ENCODE results near the gene COL12A1. TPM values are rescaled to one million over a fixed set of nuclear protein-coding genes. Genes with fewer than 3 reads are reported as not detected.

The COL12A1 gene
- total RNA-seq = 100 to 1,000 TPM; 216 to 534 (median 359) TPM

DNA sequence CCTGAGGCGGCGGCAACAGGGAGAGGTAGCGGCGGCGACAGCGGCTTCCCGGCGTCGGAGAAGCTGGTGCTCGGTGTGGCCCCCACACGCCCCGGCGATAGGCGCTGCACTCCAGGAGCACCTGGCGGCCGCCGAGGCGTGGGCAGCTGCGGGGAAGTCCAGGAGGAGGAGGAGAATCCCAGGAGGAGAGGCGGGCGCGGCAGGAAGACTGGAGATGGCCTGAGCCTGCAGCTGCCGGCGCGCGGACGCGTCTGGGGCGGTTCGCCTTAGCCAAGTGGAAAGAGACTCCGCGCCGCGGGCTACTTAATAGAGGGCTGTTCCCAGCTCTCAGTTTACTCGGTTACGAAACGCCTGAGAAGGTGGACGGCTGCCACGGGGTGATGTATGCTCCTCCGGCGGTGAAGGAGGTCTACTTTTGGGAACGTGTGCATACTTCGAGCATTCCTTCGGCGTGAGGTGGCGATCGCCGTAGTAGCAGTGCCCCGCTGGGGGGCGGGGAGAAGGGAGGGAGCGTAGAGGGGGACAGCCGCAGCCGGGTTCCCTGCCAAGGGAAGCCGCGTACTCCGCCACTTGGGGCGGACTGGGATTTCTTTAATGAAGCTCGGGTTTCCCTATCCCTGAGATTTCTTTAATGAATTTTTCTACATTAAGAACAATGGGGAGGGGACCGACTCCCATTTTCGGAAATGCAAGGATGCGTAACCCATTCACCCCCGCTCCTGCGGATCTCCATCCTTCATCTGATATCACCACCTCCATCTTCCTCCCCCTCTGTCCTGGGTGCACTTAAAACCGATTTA lies at the start of gene COL12A1:
Gene COL12A1 (minus strand): TSS at position 278 of the 800 bp plus-strand sequence. CDS start 3,261 bp downstream, outside the sequence.
- TF ChIP-seq, protein P1, sequence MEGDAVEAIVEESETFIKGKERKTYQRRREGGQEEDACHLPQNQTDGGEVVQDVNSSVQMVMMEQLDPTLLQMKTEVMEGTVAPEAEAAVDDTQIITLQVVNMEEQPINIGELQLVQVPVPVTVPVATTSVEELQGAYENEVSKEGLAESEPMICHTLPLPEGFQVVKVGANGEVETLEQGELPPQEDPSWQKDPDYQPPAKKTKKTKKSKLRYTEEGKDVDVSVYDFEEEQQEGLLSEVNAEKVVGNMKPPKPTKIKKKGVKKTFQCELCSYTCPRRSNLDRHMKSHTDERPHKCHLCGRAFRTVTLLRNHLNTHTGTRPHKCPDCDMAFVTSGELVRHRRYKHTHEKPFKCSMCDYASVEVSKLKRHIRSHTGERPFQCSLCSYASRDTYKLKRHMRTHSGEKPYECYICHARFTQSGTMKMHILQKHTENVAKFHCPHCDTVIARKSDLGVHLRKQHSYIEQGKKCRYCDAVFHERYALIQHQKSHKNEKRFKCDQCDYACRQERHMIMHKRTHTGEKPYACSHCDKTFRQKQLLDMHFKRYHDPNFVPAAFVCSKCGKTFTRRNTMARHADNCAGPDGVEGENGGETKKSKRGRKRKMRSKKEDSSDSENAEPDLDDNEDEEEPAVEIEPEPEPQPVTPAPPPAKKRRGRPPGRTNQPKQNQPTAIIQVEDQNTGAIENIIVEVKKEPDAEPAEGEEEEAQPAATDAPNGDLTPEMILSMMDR (IDR thresholded peaks at IDR 0.05; ENCODE audit: low read depth) = no peak

DNA sequence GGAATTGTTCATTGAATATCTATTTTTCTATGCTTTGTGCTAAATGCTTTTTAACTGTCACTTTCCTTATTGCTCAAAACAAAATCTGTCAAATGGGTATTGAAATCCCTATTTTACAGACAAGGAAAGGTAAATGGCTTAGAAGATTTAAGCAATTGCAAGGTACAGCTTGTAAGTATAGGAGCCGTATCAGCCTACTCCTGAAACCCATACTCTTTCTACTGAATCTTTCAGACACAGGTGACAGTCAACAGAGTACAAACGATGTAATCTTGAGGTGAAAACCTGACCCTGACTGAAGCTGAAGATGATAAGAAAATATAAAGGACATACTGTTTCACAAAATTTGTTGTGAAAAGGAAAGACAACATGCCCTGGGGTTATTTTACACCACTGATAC lies 44.7 kb upstream of the COL12A1 start:
- TF ChIP-seq, protein P1 (IDR thresholded peaks at IDR 0.05; ENCODE audit: low read depth) = no peak

DNA sequence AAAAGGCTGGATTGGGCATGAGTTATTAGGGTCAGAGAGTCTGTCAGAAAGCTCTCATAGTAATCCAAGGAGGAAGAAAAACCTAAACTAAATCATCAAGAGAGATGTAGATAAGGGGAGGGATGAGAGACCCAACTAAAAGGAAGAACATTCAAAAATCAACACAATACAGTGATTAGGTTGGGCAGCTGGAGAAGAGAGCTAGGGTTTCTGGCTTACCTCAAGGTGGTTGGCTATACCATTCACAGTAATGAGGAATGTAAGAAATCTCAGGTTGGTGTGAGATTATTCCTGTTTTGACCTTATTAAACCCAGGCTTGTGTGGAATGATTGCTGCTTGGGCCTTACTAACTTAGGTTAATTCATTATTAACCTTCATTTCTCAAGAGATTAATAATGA lies 44.0 kb upstream of the COL12A1 start:
- TF ChIP-seq, protein P1 (IDR thresholded peaks at IDR 0.05; ENCODE audit: low read depth) = no peak

DNA sequence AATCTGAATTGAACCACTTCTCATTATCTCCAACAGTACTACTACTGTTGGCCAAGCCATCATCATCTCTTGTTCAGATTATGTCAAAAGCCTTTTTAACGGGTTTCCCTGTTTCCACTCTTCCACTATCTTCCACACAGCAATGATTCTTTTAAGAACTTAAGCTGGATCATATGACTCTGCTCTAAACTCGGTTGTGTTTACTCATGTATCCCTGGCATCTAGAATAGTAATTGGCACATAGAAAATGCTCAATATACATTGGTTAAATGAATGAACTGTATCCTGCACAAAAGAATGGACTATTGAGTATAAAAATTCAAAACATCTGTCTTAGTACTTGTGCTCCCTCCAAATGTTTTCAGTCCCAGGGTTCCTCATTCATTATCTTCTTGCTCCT lies 40.5 kb upstream of the COL12A1 start:
- TF ChIP-seq, protein P1 (IDR thresholded peaks at IDR 0.05; ENCODE audit: low read depth) = no peak

DNA sequence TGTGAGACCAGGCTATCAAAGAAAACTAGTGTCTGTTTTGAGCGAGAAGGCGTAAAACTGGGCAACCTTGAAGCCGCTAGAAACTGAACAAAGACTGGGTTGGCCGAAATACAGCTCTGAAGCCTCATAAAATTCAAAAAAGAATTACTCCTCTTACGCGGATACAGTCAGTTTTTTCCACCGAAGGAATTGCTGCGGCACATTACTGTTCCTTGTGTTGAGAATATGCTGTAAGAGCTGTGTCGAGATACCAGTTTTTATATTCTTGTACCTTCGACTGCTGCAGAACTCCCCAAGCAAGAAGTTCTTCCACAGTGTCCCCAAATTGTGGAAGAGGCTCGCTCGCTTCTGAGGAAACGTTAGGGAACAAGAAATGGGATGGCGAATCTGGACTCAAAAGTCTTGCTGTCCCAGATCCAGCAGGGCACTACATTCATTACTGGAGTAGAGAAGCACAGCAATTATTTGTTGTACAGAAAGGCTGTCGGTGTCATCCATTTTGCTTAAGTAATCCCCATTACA lies 38.3 kb upstream of the COL12A1 start:
- TF ChIP-seq, protein P1 (IDR thresholded peaks at IDR 0.05; ENCODE audit: low read depth) = no peak

DNA sequence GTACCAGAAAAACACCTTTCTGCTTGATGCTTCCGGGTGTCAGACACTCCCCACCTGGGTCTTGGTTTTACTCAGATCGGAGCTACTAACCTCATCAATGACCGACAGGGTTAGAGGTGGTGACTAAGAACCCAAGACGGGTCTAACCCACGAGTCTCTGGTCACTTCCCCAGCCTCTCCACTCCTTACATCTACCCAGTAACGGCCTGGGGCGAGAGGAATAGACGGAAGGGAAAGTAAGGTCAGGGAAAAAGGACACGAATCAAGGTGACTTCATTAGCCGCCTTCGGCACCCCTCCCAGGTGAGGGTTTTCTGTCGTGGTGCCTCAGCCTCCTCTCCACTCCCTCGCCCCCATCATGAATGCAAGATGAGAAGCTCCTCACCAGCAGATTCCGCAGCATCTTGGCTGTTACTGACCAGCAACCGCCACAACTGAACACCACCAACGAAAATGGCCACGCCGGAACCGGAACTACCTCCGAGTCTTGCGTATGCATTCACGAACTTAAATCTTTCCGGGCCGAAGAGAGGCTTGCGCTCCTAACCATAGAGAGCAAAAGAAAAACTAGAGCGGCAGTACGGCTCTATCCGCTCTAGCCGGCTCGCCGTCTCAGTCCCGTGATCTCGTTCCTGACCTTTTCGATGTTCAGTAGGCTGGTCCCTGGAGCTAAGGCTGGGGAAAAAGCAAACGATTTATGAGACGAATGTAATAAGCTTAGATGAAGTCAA lies 37.6 kb upstream of the COL12A1 start, which contains the start of gene COX7A2:
Gene COX7A2 (minus strand): TSS at position 469 of the 730 bp plus-strand sequence. CDS start 67 bp downstream, at position 402.
- TF ChIP-seq, protein P1 (IDR thresholded peaks at IDR 0.05; ENCODE audit: low read depth) = no peak

DNA sequence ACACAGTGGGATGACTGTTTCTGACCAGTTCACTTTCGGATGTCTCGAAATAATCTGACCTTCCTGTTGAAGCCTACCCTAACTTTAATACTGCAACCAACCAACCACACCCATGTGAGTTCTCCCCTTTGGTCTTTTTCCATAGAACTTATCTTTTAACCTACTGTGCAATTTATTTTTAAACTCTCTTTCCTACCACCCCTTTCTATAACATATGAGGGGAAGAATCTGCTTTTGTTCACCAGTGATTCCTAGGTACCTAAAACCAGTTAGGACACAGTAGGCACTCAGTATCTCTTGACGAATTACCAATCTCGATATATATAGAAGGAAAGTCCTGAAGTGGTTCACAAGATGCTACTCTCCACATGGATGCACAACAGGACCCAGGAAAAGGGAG lies 30.8 kb upstream of the COL12A1 start:
- TF ChIP-seq, protein P1 (IDR thresholded peaks at IDR 0.05; ENCODE audit: low read depth) = no peak
